GM19395 (cell line): Measurements from ENCODE around the gene KAZN.

ENCODE experiments used
- ATAC-seq: cut with Tn5 transposase; IDR thresholded peaks from one replicate; pipeline ENCODE4 v1.9.1; 2021; ENCODE audit warnings: mild to moderate bottlenecking, moderate library complexity; ENCODE audit not compliant: unreplicated experiment

The KAZN gene

DNA sequence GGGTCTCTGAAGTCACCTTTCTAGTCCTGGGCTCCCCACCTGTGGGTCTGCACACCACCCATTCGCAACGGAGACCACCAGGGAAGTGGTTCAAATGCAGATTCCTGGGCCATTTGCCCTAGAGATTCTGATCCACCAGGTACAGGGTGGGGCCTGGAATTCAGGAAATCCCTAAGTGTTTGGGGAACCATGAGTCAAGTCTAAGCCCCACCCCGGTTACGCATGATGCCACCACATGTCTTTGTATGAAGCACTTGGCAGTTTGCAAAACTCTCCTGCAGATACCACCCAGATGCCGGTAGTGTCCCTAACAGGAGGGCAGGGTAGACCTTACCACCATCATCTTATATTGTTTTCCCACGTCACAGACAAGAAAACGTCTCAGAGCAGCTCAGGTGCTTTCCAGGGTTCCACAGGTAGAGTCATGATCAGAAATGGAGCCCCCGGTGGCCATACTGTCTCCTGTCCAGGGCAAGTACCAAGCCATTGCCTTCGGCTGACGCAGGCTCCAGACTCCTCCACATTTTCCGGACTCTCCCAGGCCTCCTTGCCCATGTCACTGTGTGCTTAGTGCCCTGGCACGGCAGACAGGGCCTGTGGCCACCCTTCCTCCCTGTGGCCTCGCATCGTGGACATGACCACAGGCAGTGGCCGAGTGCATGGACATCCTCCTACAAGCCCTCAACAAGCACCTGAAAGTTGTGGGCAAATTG is 465.9 kb downstream of the KAZN start:
- no peak for ATAC-seq

DNA sequence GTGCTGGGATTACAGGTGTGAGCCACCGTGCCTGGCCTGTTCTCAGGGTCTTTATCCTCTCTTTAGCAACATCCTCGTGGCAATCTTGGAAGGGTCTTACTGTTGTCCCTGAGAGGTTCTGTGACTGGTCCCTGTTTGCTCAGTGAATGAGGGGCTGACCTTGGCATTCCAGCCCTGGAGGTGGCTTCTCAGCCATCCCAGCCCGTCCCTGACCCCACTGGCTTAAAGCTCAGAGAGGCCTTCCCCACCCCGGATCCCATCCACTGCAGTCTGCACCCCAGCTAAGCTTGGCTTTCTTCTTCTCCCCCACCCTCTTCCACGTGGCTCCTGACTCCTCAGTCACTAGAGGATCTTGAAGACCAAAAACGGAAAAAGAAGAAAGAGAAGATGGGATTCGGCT is 466.8 kb downstream of the KAZN start:
- ATAC-seq: no peak

DNA sequence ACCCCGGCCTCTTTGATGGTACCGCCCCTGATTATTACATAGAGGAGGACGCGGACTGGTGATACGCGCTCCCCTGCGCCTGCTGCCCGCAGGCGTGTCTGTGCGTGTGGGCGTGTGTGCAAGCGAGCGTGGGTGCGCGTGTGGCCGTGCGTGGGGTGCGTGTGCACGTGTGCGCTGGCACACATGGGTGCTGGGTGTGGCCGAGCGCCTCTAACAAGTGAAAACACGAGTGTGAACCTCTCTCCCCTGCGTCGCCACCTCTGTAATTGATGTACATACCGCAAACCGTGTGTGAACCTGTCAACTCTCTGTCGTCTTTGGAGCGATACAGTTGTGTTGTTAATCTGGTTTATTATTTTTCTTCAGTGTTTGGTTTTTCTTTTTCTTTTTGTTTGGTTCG is 467.3 kb downstream of the KAZN start:
- ATAC-seq: no peak

DNA sequence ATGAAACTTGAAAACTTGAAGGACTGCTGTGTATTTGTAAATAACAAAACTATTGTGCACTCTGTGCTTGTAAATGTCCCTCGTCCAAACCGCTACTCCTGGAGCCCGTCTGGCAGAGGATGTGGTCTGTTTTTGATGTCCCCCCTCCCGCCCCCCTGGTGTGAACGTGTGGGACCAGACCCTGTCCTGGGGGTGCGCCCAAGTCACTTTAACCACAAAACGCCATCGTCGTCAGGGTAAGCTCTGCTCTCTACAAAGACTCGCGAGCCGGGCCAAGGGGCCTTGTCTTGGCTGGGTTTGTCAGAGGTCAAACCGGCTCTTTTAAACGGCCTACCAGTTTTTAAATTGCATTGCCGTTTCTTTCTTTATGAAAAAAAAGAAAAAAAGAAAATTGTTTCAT is 467.7 kb downstream of the KAZN start:
- ATAC-seq: no peak

DNA sequence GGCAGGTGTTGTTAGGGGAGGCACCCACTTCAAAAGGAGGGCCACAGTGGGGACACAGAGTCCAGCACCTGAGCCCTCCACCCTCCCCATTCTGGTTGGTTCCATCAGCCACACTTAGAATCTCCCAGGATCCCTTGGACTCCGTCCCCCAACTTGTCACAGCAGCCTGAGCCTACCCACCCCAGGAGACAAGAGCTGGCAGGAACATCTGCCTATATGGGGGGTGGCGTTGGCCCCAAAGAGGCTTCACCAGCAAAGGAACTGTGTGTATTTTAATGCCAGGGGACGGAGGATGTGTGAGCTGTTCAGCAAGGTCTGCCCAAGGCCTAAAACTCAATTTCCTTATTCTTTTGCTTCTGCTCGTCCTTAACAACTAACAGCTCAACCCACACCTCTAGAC is 468.7 kb downstream of the KAZN start:
- no peak for ATAC-seq

DNA sequence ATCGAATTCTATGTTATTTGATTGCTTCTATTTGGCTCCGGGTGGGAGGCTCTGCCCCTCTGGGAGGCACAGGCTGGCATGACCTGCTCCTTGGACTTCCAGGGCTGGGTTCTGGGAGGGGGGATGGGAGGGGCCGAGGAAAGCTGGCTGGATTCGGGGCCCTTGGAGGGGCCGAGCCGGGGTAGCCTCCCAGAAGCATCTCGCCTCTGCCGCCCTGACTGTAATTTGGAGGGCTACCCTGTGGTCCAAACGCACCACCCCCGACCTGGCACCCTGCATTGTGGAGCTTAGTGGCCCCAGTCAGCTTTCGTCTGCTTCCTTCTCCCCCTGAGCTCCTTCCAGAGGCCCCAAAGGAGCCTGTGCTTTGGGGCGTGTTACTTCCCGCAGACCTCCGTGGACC is 469.7 kb downstream of the KAZN start:
- no peak for ATAC-seq

DNA sequence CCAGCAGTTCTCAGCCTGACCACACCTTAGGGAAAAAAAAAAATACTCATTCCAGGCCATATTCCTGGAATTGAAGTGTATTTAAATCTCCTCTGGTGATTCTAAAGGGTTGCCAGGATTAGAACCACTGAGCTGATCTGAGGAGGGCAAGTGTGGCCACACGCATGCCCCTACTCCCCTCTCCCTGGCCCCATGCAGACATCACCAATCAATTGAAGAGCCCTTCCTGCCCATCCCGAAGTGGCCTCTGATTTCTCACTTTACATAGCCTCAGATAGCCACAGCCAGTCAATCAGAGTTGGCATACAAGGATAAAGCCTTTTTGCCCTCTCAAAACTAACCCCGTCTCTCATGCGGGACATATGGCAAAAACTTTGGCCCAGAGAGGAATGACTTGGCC is 470.5 kb downstream of the KAZN start:
- no peak for ATAC-seq

DNA sequence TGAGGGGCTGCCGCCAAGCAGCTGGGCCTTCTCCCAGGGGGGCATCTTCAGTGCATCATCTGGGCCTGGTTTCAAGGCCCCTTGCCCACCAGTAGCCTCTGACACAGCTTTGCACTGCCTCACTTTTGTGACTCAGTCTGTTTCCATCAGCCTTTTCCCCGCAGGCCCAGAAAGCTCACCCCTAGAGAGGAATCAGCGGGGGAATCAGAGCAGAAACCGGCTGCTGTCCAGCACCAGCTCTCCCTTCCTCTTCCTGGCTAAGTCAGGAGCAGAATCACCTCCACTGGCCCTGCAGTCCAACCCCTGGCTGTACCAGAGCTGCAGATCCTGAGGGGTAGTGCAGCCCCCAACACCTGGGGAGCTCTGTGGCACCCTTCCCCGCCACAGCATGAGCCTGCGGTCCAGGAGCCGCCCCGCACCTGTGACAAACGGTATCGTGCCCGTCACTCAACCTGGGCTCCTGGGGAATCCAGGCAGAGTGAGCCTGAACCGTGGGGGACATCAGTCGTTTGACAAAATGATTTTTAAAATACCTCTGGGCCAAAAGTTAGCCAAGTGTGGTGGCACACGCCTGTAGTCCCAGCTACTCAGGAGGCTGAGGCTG is 471.8 kb downstream of the KAZN start:
- ATAC-seq: no peak

DNA sequence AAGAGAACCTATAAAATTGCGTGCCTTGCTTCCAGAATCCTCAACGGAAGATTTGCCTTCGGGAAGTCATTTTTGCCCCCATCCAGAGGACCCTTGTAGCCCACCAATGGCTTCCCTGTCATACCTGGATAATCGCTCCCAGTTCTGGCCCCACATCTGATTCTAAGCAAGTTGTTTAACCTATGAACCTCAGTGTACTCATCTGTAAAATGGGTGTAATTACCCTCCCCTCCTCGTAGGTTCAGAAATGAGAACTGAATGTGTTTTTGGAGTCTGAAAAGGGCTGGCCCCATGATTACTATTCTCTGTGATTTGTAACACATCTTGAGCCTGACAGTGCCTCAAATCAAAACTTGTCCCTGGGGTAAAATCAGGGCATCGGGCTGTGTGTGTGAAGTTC is 473.5 kb downstream of the KAZN start:
- ATAC-seq: no peak

DNA sequence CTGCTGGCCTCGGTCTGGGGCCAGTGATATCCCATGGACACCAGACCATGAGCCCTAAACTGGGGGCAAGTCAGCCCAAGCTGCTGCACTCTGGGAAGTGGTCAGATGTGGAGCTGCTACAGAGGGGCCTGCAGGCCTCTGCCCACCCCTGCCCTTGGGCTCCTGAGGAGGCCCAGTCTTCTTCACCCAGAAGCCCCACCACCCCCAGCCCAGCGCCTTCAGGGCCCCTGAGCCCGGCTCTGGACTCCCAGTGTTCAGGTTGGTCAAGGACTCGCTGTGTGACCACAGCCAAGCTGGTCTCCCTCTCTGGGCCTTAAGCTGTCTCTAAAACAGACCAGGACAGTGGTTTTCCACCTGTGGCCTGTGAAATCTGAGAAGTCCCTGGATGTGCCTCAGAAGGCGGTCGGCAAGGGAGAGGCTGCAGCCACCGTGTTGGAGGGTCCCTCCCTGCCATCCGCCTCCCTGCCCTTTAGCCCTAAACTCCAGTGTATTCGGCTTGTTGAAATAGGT is 475.4 kb downstream of the KAZN start:
- ATAC-seq: no peak

DNA sequence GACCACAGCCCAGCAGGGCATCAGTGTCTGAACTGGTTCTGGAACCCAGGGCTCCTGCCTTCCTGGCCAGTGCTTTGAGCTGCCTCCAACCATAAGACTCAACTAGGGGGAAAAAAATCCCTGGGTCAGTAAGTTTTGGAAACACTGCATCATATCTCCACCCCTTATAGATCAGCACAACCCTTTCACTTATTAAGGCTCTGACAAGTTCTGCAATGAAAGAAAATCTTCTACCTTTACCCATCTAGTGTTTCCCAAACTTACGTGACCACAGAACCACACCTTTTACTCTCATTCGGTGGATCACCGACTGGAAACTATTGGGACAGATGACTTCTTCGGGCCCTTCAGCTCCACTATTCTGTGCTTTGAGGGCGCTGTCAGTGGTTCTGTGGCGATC is 476.7 kb downstream of the KAZN start:
- ATAC-seq: no peak

DNA sequence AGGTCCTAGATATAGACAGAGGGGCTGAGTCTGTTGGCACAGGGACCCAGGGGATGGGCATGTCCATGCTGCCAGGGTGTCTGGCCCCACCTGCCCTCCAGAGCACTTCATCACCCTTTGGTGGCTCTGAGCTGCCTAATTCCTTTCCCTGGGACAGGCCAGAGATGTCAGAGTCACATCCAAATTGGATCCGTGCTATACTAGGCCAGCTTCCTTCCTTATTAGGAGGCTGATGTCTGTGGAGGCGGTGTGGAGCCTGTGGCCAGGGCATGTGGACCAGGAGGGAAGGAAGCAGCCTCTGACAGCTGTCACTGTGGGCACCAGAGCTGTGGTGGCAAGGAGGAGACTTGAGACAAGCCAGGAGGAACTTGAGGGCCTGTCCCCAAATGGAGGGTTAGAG is 477.3 kb downstream of the KAZN start:
- no peak for ATAC-seq

DNA sequence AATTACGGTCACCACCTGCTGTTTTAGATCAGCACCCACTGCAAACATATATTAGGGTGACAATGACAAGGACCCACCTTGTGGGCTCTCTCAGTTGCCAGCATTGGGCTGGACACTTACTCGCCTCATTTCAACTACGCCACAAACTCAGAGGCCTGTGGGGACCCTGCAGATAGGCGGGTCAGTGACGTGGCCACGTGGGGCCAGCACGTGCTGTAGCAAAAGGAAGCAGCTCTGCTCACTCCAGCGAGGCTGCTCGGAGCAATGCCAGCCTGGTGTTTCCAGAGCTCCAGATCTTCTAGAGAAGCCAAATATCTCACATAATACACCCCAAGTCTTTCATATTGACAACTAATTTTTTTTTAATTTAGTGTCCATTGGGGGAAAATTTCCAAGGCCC is 478.3 kb downstream of the KAZN start:
- no peak for ATAC-seq

DNA sequence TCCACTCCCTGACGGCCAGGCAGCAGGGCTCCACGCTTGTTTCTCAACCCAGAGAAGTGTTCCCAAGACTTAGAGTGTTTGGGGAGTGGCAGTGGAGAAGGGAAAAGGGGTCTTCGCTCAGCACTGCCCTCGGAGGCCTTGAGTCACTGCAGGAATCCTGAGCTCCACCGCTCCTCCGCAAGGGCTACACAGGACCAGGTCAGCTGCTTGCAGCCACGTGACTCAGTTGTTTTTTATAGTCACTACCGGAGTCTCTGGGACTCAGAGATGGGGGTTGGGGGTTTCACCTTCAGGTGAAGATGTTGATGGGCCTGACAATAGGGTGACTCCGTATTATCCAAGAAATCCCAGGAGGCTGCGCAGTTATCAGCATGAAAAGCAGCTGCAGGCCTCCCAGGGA is 478.9 kb downstream of the KAZN start:
- no peak for ATAC-seq

DNA sequence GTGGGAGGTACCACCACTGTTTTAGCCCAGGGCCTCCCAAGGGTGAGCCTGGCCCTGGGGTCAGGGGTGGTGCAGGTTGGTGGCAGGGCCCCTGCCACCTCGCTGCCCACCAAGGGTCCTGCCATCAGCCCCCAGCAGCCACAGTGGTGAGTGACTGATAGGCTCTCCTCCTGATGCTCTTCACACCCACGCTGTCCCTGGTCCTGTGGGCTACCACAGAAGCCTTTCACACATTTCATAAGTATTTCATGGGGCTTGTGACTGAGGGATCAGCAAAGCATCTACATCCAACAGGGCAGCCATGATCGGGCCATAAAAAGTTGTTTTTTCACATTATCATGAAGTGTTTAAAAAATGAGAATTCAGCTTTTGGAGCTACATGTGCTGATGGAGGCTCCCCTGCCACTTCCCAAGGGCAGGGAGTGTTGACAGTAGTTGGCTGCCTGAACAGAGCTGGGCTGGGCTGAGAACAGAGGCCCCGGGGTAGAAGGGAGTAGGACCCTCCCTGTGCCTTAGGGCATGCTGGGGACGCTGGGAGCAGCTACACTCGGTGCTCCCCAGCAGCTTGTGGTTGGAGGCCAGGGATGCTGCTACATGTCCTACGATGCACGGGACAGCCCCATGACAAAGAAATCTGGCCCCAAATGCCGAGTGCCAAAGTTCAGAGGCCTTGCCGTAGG is 482.0 kb downstream of the KAZN start:
- no peak for ATAC-seq

DNA sequence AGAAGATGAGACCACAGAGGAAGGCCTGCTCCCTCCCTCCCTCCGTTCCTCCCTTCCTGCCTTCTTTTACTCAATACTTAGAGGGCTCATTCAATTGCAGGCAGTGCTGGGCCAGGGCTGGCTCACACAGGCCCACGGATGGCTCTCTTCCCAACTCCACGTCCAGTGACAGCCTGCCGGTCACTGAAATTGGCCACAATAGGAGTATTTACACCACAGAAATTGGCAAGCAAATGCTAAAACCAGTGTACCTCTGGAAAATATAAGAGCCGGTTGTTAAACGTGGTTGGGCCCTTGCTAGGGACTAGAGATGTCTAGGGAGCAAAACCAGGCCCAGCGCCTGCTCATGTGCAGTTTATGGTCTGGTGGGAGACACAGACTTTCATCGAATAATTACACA is 482.6 kb downstream of the KAZN start:
- no peak for ATAC-seq

DNA sequence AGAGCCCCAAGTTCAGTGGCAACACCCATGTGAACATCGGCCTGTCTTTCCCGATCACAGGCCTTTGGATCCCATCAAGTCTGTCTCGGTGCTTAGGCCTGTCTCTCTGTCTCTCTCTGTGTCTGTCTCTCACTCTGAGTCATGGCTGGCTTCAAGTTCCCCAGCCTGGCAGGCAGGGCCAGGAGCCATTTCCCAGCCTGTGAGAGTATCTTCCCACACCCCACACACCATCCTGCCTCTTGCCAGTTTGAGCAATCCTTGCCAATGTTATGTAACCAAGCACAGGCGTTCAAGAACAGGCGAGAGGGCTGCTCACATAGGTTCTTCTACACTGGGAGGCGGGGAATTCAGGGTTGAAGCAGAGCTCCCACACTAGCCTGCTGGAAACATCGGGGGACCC is 485.1 kb downstream of the KAZN start:
- ATAC-seq: no peak

DNA sequence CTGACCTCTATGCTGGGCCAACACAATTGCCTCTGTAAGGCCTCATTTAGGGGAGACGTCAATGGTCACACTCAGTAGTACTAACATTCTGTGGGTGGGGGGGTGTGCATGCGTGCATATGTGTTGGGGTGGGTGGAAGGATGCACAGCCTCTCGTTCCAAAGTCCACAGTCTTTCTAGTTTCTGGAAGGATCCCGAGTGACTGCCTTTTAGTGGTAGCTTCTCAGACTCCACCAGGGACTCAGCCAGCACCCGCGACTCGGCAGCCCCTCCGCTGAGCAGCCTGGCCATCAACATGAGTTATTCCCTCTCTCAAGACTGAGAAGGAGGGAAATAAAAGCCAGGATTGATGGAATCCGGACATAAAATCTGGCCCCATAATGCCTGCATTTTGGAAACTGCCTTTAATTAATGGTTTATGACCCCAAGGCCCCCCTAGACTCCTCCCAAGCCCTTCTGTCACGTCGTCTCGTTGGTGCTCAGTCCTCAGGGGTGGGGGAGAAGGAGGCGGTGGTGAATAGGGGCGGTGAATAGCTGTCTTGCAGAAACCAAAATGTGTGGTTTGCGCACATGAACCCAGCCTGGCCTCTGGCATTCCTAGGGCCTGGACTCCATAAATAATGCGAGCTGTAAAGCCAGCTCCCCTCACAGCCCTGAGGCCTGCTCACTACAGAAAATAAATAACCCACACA is 489.9 kb downstream of the KAZN start:
- ATAC-seq: no peak

DNA sequence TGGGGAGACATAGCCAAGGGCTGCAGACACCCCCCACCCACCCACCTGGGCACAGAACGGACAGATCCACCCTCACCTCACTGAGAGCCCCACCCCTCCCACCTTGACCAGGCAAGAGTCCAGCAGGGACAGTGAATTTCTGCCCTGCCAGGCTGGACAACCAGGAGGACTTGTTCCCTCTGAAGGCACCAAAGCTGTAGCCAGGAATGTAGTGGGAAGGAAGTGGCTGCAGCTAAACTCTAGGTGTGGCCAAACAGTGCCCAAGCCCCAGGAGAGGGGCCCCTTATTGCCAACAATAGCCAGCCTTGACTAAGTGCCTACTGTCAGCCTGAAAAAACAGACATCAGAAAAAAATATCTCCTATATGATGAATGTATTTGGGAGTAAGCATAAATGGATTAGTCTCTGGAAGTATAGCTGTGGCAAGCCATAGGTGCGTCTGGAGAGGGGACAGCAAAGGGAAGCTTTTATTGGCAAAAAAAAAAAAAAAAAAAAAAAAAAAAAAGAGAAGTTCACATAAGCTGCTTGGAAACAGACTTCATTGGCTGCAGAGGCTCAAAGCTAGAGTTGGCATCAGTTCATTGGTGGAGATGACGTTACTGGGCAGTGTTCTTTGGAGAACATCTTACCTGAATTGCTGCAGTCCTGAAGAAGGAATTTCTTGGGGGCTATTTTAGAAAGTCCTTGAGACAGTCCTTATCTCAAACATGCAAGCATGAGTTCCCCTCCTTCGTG is 490.9 kb downstream of the KAZN start:
- ATAC-seq: no peak

DNA sequence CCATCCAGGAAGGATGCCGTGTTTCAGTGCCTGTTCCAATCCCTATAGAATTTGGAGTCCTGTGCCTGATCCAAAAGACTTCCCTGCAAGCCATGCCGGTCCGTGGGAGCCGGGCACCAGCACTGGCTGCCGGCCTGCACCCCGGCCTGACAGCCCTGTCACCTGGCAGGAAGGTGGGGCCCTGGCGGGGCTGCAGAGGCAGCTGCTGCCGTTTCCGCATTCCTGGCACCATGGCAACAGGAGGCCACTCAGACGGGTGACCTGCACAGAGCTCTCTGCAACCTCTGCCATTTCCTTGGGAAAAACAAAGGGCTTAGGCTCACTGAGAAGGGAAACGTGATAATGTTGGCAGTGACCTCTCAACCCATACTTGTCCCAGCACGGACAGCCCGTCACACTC is 491.9 kb downstream of the KAZN start:
- ATAC-seq: no peak

DNA sequence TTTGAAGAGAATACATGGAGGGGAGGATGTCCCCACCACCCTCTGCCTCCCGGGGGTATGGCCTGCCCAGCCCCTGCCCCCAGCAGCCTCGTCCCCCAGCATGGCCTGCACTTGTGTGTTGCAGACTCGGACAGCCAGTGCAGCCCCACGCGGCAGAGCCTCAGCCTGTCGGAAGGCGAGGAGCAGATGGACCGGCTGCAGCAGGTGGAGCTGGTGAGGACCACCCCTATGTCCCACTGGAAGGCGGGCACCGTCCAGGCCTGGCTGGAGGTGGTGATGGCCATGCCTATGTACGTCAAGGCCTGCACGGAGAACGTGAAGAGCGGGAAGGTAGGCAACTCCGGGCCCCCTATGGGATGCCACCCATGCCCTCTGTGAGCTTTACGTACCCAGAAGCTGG is 495.6 kb downstream of the KAZN start:
- no peak for ATAC-seq
